Stomach smooth muscle (tissue), 2 donors: ENCODE results near the gene ZNF217.
"Not testable (repeated sequence)": the region's sequence is repeated elsewhere in the genome, so short reads cannot be mapped to it uniquely, and the experiment has no call there.

Experiments used
- H3K27ac ChIP-seq: one replicate; pipeline ENCODE4 v1.7.0; 2013; ENCODE audit warnings: mild to moderate bottlenecking, low read length, inconsistent platforms
- H3K27me3 ChIP-seq, 2 donors: one replicate each; pipeline ENCODE4 v1.7.0; 2013; ENCODE audit warnings: low read length in 2 of 2; ENCODE audit not compliant: insufficient read depth in 2 of 2, control insufficient read depth in 1 of 2
- H3K36me3 ChIP-seq, 2 donors: one replicate each; pipeline ENCODE4 v1.7.0; 2013; ENCODE audit warnings: low read length in 2 of 2; ENCODE audit not compliant: control insufficient read depth in 2 of 2, insufficient read depth in 2 of 2
- H3K4me1 ChIP-seq: one replicate; pipeline ENCODE4 v1.7.0; 2013; ENCODE audit warnings: low read length; ENCODE audit not compliant: control insufficient read depth, insufficient read depth
- H3K4me3 ChIP-seq, 2 donors: one replicate each; pipeline ENCODE4 v1.7.0; 2013; ENCODE audit warnings: low read length in 2 of 2
- H3K9ac ChIP-seq, 2 donors: one replicate each; pipeline ENCODE4 v1.7.0; 2013; ENCODE audit warnings: low read length in 2 of 2, mild to moderate bottlenecking in 1 of 2
- H3K9me3 ChIP-seq, 2 donors: one replicate each; pipeline ENCODE4 v1.7.0; 2013; ENCODE audit warnings: low read length in 2 of 2; ENCODE audit not compliant: control insufficient read depth in 2 of 2
- donor health status: healthy.
- donor health status: Pancreatic carcinoma.

The ZNF217 gene

GRCh38 chr20:53608071-53608455, 14.4 kb upstream of the ZNF217 start:
- H3K36me3 ChIP-seq = no peaks in the 10 kb centered on the region
- H3K9me3 ChIP-seq = no peaks in the 10 kb centered on the region
- no peak overlapping the region for H3K27ac ChIP-seq
- no peaks in the 10 kb centered on the region for H3K27me3 ChIP-seq
- H3K9ac ChIP-seq = no peak overlapping the region
- no peak overlapping the region for H3K4me3 ChIP-seq
- H3K4me1 ChIP-seq = peaks cover 2% of the 10 kb centered on the region

GRCh38 chr20:53606364-53606985, 12.8 kb upstream of the ZNF217 start:
- no peak overlapping the region for H3K4me3 ChIP-seq
- peaks cover 2% of the 10 kb centered on the region for H3K4me1 ChIP-seq
- H3K36me3 ChIP-seq = no peaks in the 10 kb centered on the region
- H3K9me3 ChIP-seq = no peaks in the 10 kb centered on the region
- no peak overlapping the region for H3K27ac ChIP-seq
- H3K9ac ChIP-seq = no peak overlapping the region
- no peaks in the 10 kb centered on the region for H3K27me3 ChIP-seq

GRCh38 chr20:53605401-53605800, 11.8 kb upstream of the ZNF217 start:
- not testable (repeated sequence) for H3K4me3 ChIP-seq, H3K27me3 ChIP-seq, H3K9me3 ChIP-seq, H3K36me3 ChIP-seq, H3K27ac ChIP-seq, H3K4me1 ChIP-seq, H3K9ac ChIP-seq

GRCh38 chr20:53604846-53605245, 11.2 kb upstream of the ZNF217 start:
- not testable (repeated sequence) for H3K36me3 ChIP-seq, H3K4me3 ChIP-seq, H3K27ac ChIP-seq, H3K9ac ChIP-seq, H3K4me1 ChIP-seq, H3K27me3 ChIP-seq, H3K9me3 ChIP-seq

GRCh38 chr20:53602661-53603060, 9.0 kb upstream of the ZNF217 start:
- Histone ChIP-seq H3K9me3 (no peaks in the 10 kb centered on the region), H3K4me3 (no peak overlapping the region), H3K9ac (no peak overlapping the region), H3K4me1 (no peaks in the 10 kb centered on the region), H3K36me3 (no peaks in the 10 kb centered on the region), H3K27me3 (no peaks in the 10 kb centered on the region), H3K27ac (no peak overlapping the region)

GRCh38 chr20:53599910-53600632, 6.4 kb upstream of the ZNF217 start:
- Histone ChIP-seq H3K4me3 (no peak overlapping the region), H3K36me3 (no peaks in the 10 kb centered on the region), H3K9me3 (no peaks in the 10 kb centered on the region), H3K27ac (no peak overlapping the region), H3K27me3 (no peaks in the 10 kb centered on the region), H3K4me1 (peaks cover under 1% of the 10 kb centered on the region), H3K9ac (no peak overlapping the region)

- Histone ChIP-seq H3K9ac (no peak overlapping the region), H3K4me3 (no peak overlapping the region), H3K9me3 (no peaks in the 10 kb centered on the region), H3K4me1 (peaks cover 2% of the 10 kb centered on the region), H3K36me3 (no peaks in the 10 kb centered on the region), H3K27ac (no peak overlapping the region), H3K27me3 (no peaks in the 10 kb centered on the region)
These were observed 5.7 kb upstream of the ZNF217 start for GRCh38 chr20:53599378-53599777.

- H3K4me3 ChIP-seq = no peak overlapping the region
- no peaks in the 10 kb centered on the region for H3K36me3 ChIP-seq
- H3K27me3 ChIP-seq = no peaks in the 10 kb centered on the region
- peaks cover 2% of the 10 kb centered on the region for H3K4me1 ChIP-seq
- H3K9me3 ChIP-seq = no peaks in the 10 kb centered on the region
- H3K9ac ChIP-seq = no peak overlapping the region
- no peak overlapping the region for H3K27ac ChIP-seq
These were observed 5.4 kb upstream of the ZNF217 start for GRCh38 chr20:53599044-53599362.

GRCh38 chr20:53598140-53599043, 4.8 kb upstream of the ZNF217 start:
- Histone ChIP-seq H3K27ac (no peak overlapping the region), H3K9me3 (no peaks in the 10 kb centered on the region), H3K36me3 (no peaks in the 10 kb centered on the region), H3K4me1 (peaks cover 2% of the 10 kb centered on the region), H3K4me3 (no peak overlapping the region), H3K27me3 (no peaks in the 10 kb centered on the region), H3K9ac (no peak overlapping the region)

GRCh38 chr20:53597521-53598120, 4.0 kb upstream of the ZNF217 start:
- no peaks in the 10 kb centered on the region for H3K9me3 ChIP-seq
- H3K4me3 ChIP-seq = no peak overlapping the region
- H3K9ac ChIP-seq = no peak overlapping the region
- H3K27me3 ChIP-seq = no peaks in the 10 kb centered on the region
- H3K27ac ChIP-seq = no peak overlapping the region
- peaks cover 2% of the 10 kb centered on the region for H3K4me1 ChIP-seq
- H3K36me3 ChIP-seq = no peaks in the 10 kb centered on the region
